ENCODE measurements around the gene PTGR1.
"Not testable (repeated sequence)": the region's sequence is repeated elsewhere in the genome, so short reads cannot be mapped to it uniquely, and the experiment has no call there.

The PTGR1 gene

DNA sequence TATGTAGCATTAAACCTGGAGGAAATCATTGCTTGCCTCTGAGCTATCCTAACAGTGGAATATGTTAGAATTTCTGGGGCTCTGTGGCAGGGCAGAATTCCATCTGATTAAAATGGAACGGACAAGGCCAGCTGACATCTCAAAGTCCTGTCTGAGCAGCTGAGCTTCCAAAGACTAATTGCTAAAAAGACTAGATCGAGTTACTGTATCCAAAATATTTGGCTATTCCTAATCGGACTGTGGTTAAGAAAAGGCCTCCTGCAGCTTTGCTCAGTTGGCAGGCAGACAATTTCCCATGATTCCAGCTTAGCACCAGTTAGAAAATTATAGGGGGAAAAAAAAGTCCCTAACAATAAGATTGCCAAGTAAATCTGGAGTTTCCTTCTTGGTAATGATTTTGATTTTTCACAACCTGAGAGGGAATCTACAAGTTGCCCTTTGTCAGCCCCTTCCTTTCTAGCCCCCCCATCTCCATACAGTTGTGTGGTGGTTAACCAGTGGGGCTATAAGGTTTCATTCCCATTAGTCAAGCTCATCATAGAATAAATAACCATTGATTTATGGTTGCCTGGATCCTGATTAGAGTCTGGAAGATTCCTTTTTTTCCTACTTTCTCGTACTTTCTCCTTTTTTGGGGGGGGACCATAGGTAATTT, 26.4 kb downstream of the PTGR1 start:
- Histone ChIP-seq H3K9me3 (ENCODE audit: control insufficient read depth in 1 of 2, low read length in 2 of 2) (peaks cover 0 to 1% of the 10 kb centered on the region in 2 donors), H3K27ac (ENCODE audit: low read length) (no peak overlapping the region), H3K4me1 (ENCODE audit: control insufficient read depth in 1 of 2, insufficient read depth in 2 of 2, low read length in 2 of 2) (no peaks in the 10 kb centered on the region), H3K36me3 (ENCODE audit: control insufficient read depth in 1 of 2, insufficient read depth in 2 of 2, low read length in 2 of 2) (peaks cover 45 to 83% of the 10 kb centered on the region in 2 donors), H3K27me3 (ENCODE audit: low read depth, low read length) (no peaks in the 10 kb centered on the region), H3K4me3 (ENCODE audit: low read depth in 1 of 2, low read length in 2 of 2) (no peak overlapping the region)

DNA sequence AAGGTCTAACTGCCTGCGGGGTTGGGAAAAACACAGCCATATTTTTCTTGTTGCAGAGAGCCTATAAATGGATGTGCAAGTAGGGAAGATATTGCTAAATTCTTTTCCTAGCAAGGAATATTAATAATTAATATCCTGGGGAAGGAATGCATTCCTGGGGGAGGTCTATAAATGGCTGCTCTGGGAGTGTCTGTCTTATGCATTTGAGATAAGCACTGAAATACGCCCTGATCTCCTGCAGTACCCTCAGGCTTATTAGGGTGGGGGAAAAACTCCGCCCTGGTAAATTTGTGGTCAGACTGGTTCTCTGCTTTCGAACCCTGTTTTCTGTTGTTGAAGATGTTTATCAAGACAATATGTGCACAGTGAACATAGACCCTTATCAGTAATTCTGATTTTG, 31.3 kb downstream of the PTGR1 start:
- not testable (repeated sequence) for H3K9me3 ChIP-seq (ENCODE audit: control insufficient read depth in 1 of 2, low read length in 2 of 2); H3K4me3 ChIP-seq (ENCODE audit: low read depth in 1 of 2, low read length in 2 of 2); H3K27me3 ChIP-seq (ENCODE audit: low read depth, low read length); H3K4me1 ChIP-seq (ENCODE audit: control insufficient read depth in 1 of 2, insufficient read depth in 2 of 2, low read length in 2 of 2); H3K27ac ChIP-seq (ENCODE audit: low read length)
- H3K36me3 ChIP-seq (ENCODE audit: control insufficient read depth in 1 of 2, insufficient read depth in 2 of 2, low read length in 2 of 2), result peaks cover 34 to 81% of the 10 kb centered on the region in 2 donors

DNA sequence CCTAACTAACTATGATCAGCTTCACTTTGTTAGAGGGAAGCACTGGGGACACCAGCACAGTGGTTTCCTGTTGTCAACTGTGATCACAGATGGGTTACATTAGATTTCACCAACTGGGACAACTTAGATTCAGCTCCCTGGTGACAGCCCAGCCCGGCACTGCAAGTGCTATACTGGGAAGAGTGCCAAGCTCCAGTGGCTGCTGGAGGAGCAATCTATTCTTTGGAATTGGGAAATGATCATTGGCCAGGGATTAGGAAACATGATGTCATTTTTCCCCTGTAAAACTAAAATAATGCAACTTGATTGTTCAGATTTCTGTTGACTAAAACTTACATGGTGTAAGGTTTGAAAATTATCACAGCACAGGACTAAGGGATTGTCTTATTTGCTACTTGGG, 33.2 kb downstream of the PTGR1 start:
- no peaks in the 10 kb centered on the region for H3K27me3 ChIP-seq (ENCODE audit: low read depth, low read length)
- no peak overlapping the region for H3K4me3 ChIP-seq (ENCODE audit: low read depth in 1 of 2, low read length in 2 of 2)
- no peak overlapping the region for H3K27ac ChIP-seq (ENCODE audit: low read length)
- H3K9me3 ChIP-seq (ENCODE audit: control insufficient read depth in 1 of 2, low read length in 2 of 2), result peaks cover 0 to 3% of the 10 kb centered on the region in 2 donors
- H3K36me3 ChIP-seq (ENCODE audit: control insufficient read depth in 1 of 2, insufficient read depth in 2 of 2, low read length in 2 of 2), result peaks cover 29 to 69% of the 10 kb centered on the region in 2 donors
- H3K4me1 ChIP-seq (ENCODE audit: control insufficient read depth in 1 of 2, insufficient read depth in 2 of 2, low read length in 2 of 2), result no peaks in the 10 kb centered on the region

DNA sequence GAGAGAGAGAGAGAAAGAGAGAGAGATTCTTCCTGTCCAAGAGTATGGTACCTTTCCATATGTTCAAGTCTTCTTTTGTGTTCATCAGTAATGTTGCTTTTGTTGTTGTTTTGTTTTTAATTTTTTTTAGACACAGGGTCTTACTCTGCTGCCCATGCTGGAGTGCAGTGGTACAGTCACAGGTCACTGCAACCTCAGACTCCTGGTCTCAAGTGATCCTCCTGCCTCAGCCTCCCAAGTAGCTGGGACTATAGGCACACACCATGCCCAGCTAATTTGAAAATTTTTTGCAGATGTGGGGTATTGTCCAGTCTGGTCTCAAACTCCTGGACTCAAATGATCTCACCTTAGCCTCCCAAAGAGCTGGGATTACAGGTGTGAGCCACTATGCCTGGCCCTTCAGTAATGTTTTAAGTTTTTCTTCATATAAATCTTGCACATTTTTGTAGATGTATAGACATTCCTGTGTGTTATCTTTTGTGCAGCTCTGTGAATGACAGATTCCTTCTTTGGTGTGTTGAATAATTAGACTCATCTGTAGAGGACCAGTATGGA, 38.2 kb downstream of the PTGR1 start:
- H3K27ac ChIP-seq (ENCODE audit: low read length), result no peak overlapping the region
- H3K4me3 ChIP-seq (ENCODE audit: low read depth in 1 of 2, low read length in 2 of 2), result no peak overlapping the region
- H3K27me3 ChIP-seq (ENCODE audit: low read depth, low read length), result no peaks in the 10 kb centered on the region
- no peaks in the 10 kb centered on the region for H3K4me1 ChIP-seq (ENCODE audit: control insufficient read depth in 1 of 2, insufficient read depth in 2 of 2, low read length in 2 of 2)
- H3K36me3 ChIP-seq (ENCODE audit: control insufficient read depth in 1 of 2, insufficient read depth in 2 of 2, low read length in 2 of 2), result peaks cover 5 to 30% of the 10 kb centered on the region in 2 donors
- no peaks in the 10 kb centered on the region for H3K9me3 ChIP-seq (ENCODE audit: control insufficient read depth in 1 of 2, low read length in 2 of 2)

DNA sequence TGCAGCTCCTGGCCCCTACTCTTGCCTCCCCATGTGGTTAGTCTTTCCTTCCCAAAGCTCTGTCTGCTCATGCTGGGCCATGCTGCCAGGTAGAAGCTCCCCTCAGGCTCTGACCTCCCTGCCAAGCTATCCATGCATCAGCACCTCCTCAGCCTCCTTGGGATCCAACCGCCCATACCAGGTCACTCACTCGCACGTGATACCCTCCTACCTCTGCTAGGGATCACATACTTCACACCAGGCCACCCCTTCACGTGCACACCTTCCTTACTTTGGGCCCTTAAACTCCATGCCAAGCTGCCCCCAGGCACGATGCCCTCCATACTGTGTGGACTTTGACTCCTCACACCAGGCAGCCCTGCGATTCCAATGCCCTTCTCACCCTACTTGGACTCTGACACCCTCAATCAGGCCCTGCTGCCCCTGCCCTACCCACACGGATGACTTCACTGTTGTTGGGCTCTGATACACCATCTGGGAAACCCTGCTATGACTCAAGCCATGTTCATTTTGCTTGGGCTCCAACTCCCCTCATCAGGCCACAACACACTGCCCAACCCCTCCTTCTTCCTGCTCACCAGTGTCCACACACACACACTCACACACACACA, 40.3 kb downstream of the PTGR1 start:
- H3K36me3 ChIP-seq (ENCODE audit: control insufficient read depth in 1 of 2, insufficient read depth in 2 of 2, low read length in 2 of 2), result peaks cover 5 to 21% of the 10 kb centered on the region in 2 donors
- no peaks in the 10 kb centered on the region for H3K27me3 ChIP-seq (ENCODE audit: low read depth, low read length)
- peaks cover 8 to 14% of the 10 kb centered on the region in 2 donors for H3K9me3 ChIP-seq (ENCODE audit: control insufficient read depth in 1 of 2, low read length in 2 of 2)
- no peaks in the 10 kb centered on the region for H3K4me1 ChIP-seq (ENCODE audit: control insufficient read depth in 1 of 2, insufficient read depth in 2 of 2, low read length in 2 of 2)
- no peak overlapping the region for H3K27ac ChIP-seq (ENCODE audit: low read length)
- no peak overlapping the region for H3K4me3 ChIP-seq (ENCODE audit: low read depth in 1 of 2, low read length in 2 of 2)

DNA sequence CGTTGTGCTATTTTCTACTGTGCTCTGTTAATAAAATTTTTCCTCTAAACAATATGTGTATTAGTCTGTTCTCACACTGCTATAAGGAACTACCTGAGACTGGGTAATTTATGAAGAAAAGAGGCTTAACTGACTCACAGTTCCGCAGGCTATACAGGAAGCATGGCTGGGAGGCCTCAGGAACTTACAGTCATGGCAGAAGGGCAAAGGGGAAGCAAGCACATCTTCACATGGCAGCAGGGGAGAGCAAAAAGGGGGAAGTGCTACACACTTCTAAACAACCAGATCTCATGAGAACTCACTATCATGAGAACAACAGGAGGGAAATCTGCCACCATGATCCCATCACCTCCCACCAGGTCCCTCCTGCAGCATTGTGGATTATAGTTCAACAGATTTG, 44.0 kb downstream of the PTGR1 start:
- not testable (repeated sequence) for H3K27me3 ChIP-seq (ENCODE audit: low read depth, low read length); H3K27ac ChIP-seq (ENCODE audit: low read length); H3K4me1 ChIP-seq (ENCODE audit: control insufficient read depth in 1 of 2, insufficient read depth in 2 of 2, low read length in 2 of 2); H3K4me3 ChIP-seq (ENCODE audit: low read depth in 1 of 2, low read length in 2 of 2)
- H3K9me3 ChIP-seq (ENCODE audit: control insufficient read depth in 1 of 2, low read length in 2 of 2), result peaks cover 22 to 36% of the 10 kb centered on the region in 2 donors
- peaks cover 0 to 38% of the 10 kb centered on the region in 2 donors for H3K36me3 ChIP-seq (ENCODE audit: control insufficient read depth in 1 of 2, insufficient read depth in 2 of 2, low read length in 2 of 2)

DNA sequence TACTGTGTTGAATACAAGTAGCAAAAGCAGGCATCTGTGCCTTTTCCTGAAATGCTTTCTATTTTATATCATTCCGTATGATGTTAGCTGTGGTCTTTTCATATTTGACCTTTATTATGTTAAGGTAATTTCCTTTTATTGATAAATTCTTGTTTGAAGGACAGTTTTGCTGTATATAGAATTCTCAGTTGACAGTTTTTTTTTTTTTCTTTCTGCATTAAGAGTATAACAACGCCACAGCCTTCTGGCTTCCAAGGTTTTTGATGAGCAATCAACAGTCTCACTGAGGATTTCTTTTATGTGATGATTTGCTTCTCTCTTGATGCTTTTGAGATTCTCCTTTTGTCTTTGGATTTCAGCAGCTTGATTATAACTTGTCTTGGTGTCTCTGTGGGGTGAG, 50.8 kb downstream of the PTGR1 start:
- Histone ChIP-seq H3K27me3 (ENCODE audit: low read depth, low read length) (no peaks in the 10 kb centered on the region), H3K36me3 (ENCODE audit: control insufficient read depth in 1 of 2, insufficient read depth in 2 of 2, low read length in 2 of 2) (peaks cover 0 to 85% of the 10 kb centered on the region in 2 donors), H3K9me3 (ENCODE audit: control insufficient read depth in 1 of 2, low read length in 2 of 2) (peaks cover 57 to 84% of the 10 kb centered on the region in 2 donors), H3K4me1 (ENCODE audit: control insufficient read depth in 1 of 2, insufficient read depth in 2 of 2, low read length in 2 of 2) (no peaks in the 10 kb centered on the region), H3K4me3 (ENCODE audit: low read depth in 1 of 2, low read length in 2 of 2) (peak overlapping the region in 1 of 2 donors; percentile 25), H3K27ac (ENCODE audit: low read length) (no peak overlapping the region)

DNA sequence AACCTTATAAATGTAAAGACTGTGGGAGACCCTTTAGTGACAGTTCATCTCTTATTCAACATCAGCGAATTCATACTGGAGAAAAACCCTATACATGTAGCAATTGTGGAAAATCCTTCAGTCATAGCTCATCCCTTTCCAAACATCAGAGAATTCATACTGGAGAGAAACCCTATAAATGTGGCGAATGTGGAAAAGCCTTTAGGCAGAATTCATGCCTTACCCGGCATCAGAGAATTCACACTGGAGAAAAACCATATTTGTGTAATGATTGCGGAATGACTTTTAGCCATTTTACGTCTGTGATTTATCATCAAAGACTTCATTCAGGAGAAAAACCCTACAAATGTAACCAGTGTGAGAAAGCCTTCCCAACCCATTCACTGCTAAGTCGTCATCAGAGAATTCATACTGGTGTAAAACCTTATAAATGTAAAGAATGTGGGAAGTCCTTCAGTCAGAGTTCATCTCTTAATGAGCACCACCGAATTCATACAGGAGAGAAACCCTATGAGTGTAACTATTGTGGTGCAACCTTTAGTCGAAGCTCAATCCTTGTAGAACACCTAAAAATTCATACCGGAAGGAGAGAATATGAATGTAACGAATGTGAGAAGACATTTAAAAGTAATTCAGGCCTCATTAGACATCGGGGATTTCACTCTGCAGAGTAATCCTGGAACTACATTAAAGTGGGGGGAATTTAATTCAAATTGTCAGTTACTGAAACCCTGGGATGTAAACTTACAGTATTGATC, 56.8 kb downstream of the PTGR1 start:
- Histone ChIP-seq H3K36me3 (ENCODE audit: control insufficient read depth in 1 of 2, insufficient read depth in 2 of 2, low read length in 2 of 2) (peaks cover 9 to 93% of the 10 kb centered on the region in 2 donors), H3K9me3 (ENCODE audit: control insufficient read depth in 1 of 2, low read length in 2 of 2) (peaks cover 64 to 91% of the 10 kb centered on the region in 2 donors), H3K27ac (ENCODE audit: low read length) (no peak overlapping the region), H3K4me3 (ENCODE audit: low read depth in 1 of 2, low read length in 2 of 2) (peak overlapping the region; percentile 13 to 41), H3K4me1 (ENCODE audit: control insufficient read depth in 1 of 2, insufficient read depth in 2 of 2, low read length in 2 of 2) (no peaks in the 10 kb centered on the region), H3K27me3 (ENCODE audit: low read depth, low read length) (no peaks in the 10 kb centered on the region)

DNA sequence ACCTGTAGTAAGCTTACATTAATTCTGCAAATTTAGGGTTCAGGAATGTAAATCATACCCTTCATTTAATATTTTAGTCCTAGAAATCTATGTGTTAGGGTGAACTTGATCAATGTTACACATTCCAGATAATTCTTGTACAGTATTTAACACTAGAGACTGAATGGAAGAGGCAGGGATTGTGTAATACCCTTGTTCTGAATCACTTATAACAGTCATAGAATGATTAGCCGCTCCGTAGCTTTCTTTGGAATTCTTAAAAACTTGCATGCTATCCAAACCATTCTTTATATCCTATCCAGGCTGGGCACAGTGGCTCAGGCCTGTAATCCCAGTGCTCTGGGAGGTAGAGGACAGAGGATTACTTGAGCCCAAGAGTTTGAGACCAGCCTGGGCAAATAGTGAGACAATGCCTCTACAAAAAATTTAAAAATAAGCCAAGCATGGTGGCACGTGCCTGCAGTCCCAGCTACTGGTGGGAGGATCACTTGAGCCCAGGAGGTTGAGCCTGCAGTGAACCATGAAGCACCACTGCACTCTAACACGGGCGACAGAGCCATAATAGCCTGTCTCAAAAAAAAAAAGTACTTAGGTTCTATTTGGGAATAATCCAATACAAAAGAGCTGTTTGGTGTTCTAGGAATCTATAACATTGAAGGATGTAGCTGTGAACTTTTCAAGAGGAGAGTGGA, 66.2 kb downstream of the PTGR1 start:
- Histone ChIP-seq H3K4me1 (ENCODE audit: control insufficient read depth in 1 of 2, insufficient read depth in 2 of 2, low read length in 2 of 2) (no peaks in the 10 kb centered on the region), H3K27ac (ENCODE audit: low read length) (no peak overlapping the region), H3K27me3 (ENCODE audit: low read depth, low read length) (no peaks in the 10 kb centered on the region), H3K36me3 (ENCODE audit: control insufficient read depth in 1 of 2, insufficient read depth in 2 of 2, low read length in 2 of 2) (peaks cover 12 to 85% of the 10 kb centered on the region in 2 donors), H3K4me3 (ENCODE audit: low read depth in 1 of 2, low read length in 2 of 2) (peak overlapping the region in 1 of 2 donors; percentile 11), H3K9me3 (ENCODE audit: control insufficient read depth in 1 of 2, low read length in 2 of 2) (peaks cover 9 to 39% of the 10 kb centered on the region in 2 donors)

DNA sequence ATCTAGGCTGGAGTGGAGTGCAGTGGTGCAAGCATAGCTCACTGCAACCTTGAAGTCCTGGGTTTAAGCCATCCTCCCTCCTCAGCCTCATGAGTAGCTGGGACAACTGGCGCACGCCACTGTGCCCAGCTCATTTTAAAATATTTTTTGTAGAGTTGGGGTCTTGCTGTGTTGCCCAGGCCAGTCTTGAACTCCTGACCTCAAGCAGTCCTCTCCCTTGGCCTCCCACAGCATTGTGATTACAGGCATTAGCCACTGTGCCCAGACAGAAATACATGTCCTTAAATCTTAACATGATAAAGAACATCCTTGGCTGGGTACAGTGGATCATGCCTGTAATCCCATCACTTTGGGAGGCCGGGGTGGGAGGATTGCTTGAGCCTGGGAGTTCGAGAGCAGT, 67.7 kb downstream of the PTGR1 start:
- peaks cover 12 to 78% of the 10 kb centered on the region in 2 donors for H3K36me3 ChIP-seq (ENCODE audit: control insufficient read depth in 1 of 2, insufficient read depth in 2 of 2, low read length in 2 of 2)

DNA sequence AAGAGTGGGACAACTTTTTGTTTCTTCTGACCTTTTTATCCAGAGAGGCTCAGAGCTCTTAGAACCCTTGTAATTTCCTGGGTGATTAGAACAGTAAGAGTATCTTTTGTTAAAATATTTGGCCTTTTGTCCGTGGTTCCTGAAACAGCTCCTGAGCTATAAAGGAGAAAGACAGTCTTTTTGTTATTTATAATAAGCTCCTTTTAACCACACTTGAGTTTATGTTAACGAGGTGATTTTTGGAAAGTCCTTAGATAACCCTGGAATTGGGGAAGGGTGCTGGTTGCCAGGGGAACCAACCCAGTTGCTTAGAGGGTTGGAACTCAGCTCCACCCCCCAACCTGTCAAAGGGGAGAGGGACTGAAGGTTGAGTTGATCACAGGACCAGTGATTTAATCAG, 69.7 kb downstream of the PTGR1 start:
- H3K4me1 ChIP-seq (ENCODE audit: control insufficient read depth in 1 of 2, insufficient read depth in 2 of 2, low read length in 2 of 2), result peaks cover 0 to 5% of the 10 kb centered on the region in 2 donors
- H3K9me3 ChIP-seq (ENCODE audit: control insufficient read depth in 1 of 2, low read length in 2 of 2), result peaks cover 4 to 16% of the 10 kb centered on the region in 2 donors
- no peak overlapping the region for H3K27ac ChIP-seq (ENCODE audit: low read length)
- H3K4me3 ChIP-seq (ENCODE audit: low read depth in 1 of 2, low read length in 2 of 2), result no peak overlapping the region
- H3K36me3 ChIP-seq (ENCODE audit: control insufficient read depth in 1 of 2, insufficient read depth in 2 of 2, low read length in 2 of 2), result peaks cover 8 to 66% of the 10 kb centered on the region in 2 donors
- H3K27me3 ChIP-seq (ENCODE audit: low read depth, low read length), result no peaks in the 10 kb centered on the region

More for the DNA sequence above, 67.7 kb downstream of the PTGR1 start:
- H3K9me3 ChIP-seq (ENCODE audit: control insufficient read depth in 1 of 2, low read length in 2 of 2), result peaks cover 4 to 23% of the 10 kb centered on the region in 2 donors
- no peak overlapping the region for H3K4me3 ChIP-seq (ENCODE audit: low read depth in 1 of 2, low read length in 2 of 2)
- H3K4me1 ChIP-seq (ENCODE audit: control insufficient read depth in 1 of 2, insufficient read depth in 2 of 2, low read length in 2 of 2), result no peaks in the 10 kb centered on the region
- no peaks in the 10 kb centered on the region for H3K27me3 ChIP-seq (ENCODE audit: low read depth, low read length)
- H3K27ac ChIP-seq (ENCODE audit: low read length), result no peak overlapping the region

All from muscle layer of duodenum (tissue), 2 donors.